PC-3 (cell line): Measurements from ENCODE around the gene PRRT2. TPM values are rescaled to one million over a fixed set of nuclear protein-coding genes. Genes with fewer than 3 reads are reported as not detected.
"Not testable (repeated sequence)": the region's sequence is repeated elsewhere in the genome, so short reads cannot be mapped to it uniquely, and the experiment has no call there.

Source experiments
- ATAC-seq: fragments of 200-7000 bp; cut with Tn5 transposase; 2 replicates; pipeline ENCODE4 v1.9.1; 2020; ENCODE audit warnings: mild to moderate bottlenecking, moderate library complexity
- BruUV-seq: library from RNA; stranded (reverse); fragments of 400-500 nt; replicated peaks from 2 replicates; lab custom pipeline; 2021; lab: Mats Ljungman, UMichigan
- CTCF ChIA-PET: fragments of 300-600 bp; sonication (Branson Sonifier 250); formaldehyde crosslinking; loops from one replicate; lab custom pipeline; 2022; ENCODE audit warnings: antibody characterized with exemption; lab: Charles Lee
- POLR2A ChIA-PET: fragments of 300-600 bp; sonication (Branson Sonifier 250); formaldehyde crosslinking; loops from one replicate; lab custom pipeline; 2022; ENCODE audit warnings: antibody characterized with exemption; ENCODE audit not compliant: unreplicated experiment; lab: Charles Lee
- DNase-seq: peaks from one replicate; pipeline ENCODE4 v3.0.0-alpha.2; 2015
- H2AFZ ChIP-seq: fragments of 300-600 bp; sonication (generic); 2 replicates; pipeline ENCODE4 v1.6.0; 2016; ENCODE audit warnings: antibody characterized with exemption, low read length
- H3F3A ChIP-seq: fragments of 300-600 bp; sonication (generic); one replicate; pipeline ENCODE4 v1.6.0; 2017; ENCODE audit warnings: antibody characterized with exemption, low read length, control low read depth, mild to moderate bottlenecking; ENCODE audit not compliant: unreplicated experiment
- H3K27ac ChIP-seq: fragments of 300-600 bp; sonication (generic); 2 replicates; pipeline ENCODE4 v1.5.1; 2016; ENCODE audit warnings: mild to moderate bottlenecking, low read length
- H3K27me3 ChIP-seq: fragments of 300-600 bp; sonication (generic); 2 replicates; pipeline ENCODE4 v1.6.1; 2016; ENCODE audit warnings: low read length, mixed read lengths
- H3K36me3 ChIP-seq: fragments of 300-600 bp; sonication (generic); 2 replicates; pipeline ENCODE4 v1.6.1; 2016; ENCODE audit warnings: low read depth, mixed run types, low read length, mixed read lengths
- H3K4me1 ChIP-seq: fragments of 300-600 bp; sonication (generic); 2 replicates; pipeline ENCODE4 v1.5.1; 2016; ENCODE audit warnings: low read length; ENCODE audit not compliant: insufficient read depth
- H3K4me2 ChIP-seq: fragments of 300-600 bp; sonication (generic); 2 replicates; pipeline ENCODE4 v1.6.0; 2016; ENCODE audit warnings: low read length
- H3K4me3 ChIP-seq: fragments of 300-600 bp; sonication (generic); 2 replicates; pipeline ENCODE4 v1.5.1; 2016; ENCODE audit warnings: mild to moderate bottlenecking, low read length, mixed read lengths
- H3K79me2 ChIP-seq: fragments of 300-600 bp; sonication (generic); 2 replicates; pipeline ENCODE4 v1.6.1; 2017; ENCODE audit warnings: low read length, mixed read lengths
- H3K9ac ChIP-seq: fragments of 300-600 bp; sonication (generic); 2 replicates; pipeline ENCODE4 v1.6.0; 2016; ENCODE audit warnings: mild to moderate bottlenecking, low read length
- H3K9me2 ChIP-seq: fragments of 300-600 bp; sonication (generic); replicated peaks from 2 replicates; pipeline ENCODE4 v1.6.1; 2016; ENCODE audit warnings: mixed run types, low read length, mixed read lengths
- H3K9me3 ChIP-seq: fragments of 300-600 bp; sonication (generic); 2 replicates; pipeline ENCODE4 v1.6.1; 2016; ENCODE audit warnings: low read length, mixed read lengths
- H4K20me1 ChIP-seq: fragments of 300-600 bp; sonication (generic); 2 replicates; pipeline ENCODE4 v1.6.1; 2016; ENCODE audit warnings: low read length, mixed read lengths
- CTCF ChIP-seq: fragments of 300-600 bp; sonication (generic); conservative IDR thresholded peaks from 2 replicates; pipeline ENCODE4 v1.5.1; 2017; ENCODE audit warnings: antibody characterized with exemption, low read depth, mild to moderate bottlenecking, low read length
- EZH2 ChIP-seq: fragments of 300-600 bp; sonication (generic); IDR thresholded peaks from one replicate; pipeline ENCODE4 v1.6.1; 2017; ENCODE audit warnings: antibody characterized with exemption, mild to moderate bottlenecking, low read length; ENCODE audit not compliant: unreplicated experiment
- EZH2phosphoT487 ChIP-seq: fragments of 300-600 bp; sonication (generic); IDR thresholded peaks from 2 replicates; pipeline ENCODE4 v1.6.1; 2018; ENCODE audit warnings: mild to moderate bottlenecking, antibody characterized with exemption, low read length, borderline replicate concordance
- intact Hi-C: fragments of 100-400 bp; cut with micrococcal nuclease; formaldehyde crosslinking; loops from 2 replicates; pipeline ENCODE4 v1.9.0; 2023
- total RNA-seq: library from RNA; depleted of rRNA; stranded (reverse); fragments of >200 nt; gene quantifications from 2 replicates; pipeline ENCODE4 v1.2.3, GENCODE V29; 2014

The PRRT2 gene
- total RNA-seq, 1 experiment from 2014 or later, result 0.40 TPM

GRCh38 chr16:29790949-29791844, 20.8 kb upstream of the PRRT2 start:
- intact Hi-C loops, result no loop called here
- peak overlapping the region; percentile 93 for H3K9ac ChIP-seq
- no peaks in the 10 kb centered on the region for H3K9me2 ChIP-seq
- H3K36me3 ChIP-seq, result peaks cover 5% of the 10 kb centered on the region; the same call in 1 of the 2 replicates
- no peaks in the 10 kb centered on the region; the same call in 1 of the 2 replicates for H4K20me1 ChIP-seq
- no peaks in the 10 kb centered on the region for H3K9me3 ChIP-seq
- no peaks in the 10 kb centered on the region for H3K27me3 ChIP-seq
- H3K79me2 ChIP-seq, result peaks cover 55% of the 10 kb centered on the region
- no peak for DNase-seq
- peak; percentile 14 for ATAC-seq
- BruUV-seq, result TSS peak; percentile 55
- peak overlapping the region; percentile 99 for H3K4me2 ChIP-seq
- H3K27ac ChIP-seq, result peak overlapping the region; percentile 36; the same call in 1 of the 2 replicates
- POLR2A ChIA-PET, result no interaction called here
- H3K4me1 ChIP-seq, result peaks cover 13% of the 10 kb centered on the region
- H3F3A ChIP-seq, result no peaks in the 10 kb centered on the region
- CTCF ChIA-PET, result interaction anchor here (0.6 to 1.6 kb wide), 2 partner anchors 25 to 91 kb away, joined by 4 to 5 read pairs; partner anchors contain the start of gene PAGR1
- H2AFZ ChIP-seq, result peak overlapping the region; percentile 80
- H3K4me3 ChIP-seq, result peak overlapping the region; percentile 90
- no peak for TF ChIP-seq CTCF
- TF ChIP-seq EZH2phosphoT487, result no peak
- TF ChIP-seq EZH2, result no peak

GRCh38 chr16:29791845-29792807, 19.9 kb upstream of the PRRT2 start:
- no peak for ATAC-seq
- Histone ChIP-seq H3F3A (no peaks in the 10 kb centered on the region), H3K79me2 (peaks cover 65% of the 10 kb centered on the region), H3K9me3 (no peaks in the 10 kb centered on the region), H4K20me1 (no peaks in the 10 kb centered on the region; the same call in 1 of the 2 replicates), H3K27ac (no peak overlapping the region), H3K9ac (peak overlapping the region; percentile 93), H3K27me3 (no peaks in the 10 kb centered on the region), H3K36me3 (peaks cover 10% of the 10 kb centered on the region), H3K9me2 (no peaks in the 10 kb centered on the region), H2AFZ (peak overlapping the region; percentile 80; the same call in 1 of the 2 replicates), H3K4me1 (peaks cover 13% of the 10 kb centered on the region), H3K4me3 (peak overlapping the region; percentile 90), H3K4me2 (peak overlapping the region; percentile 99)
- intact Hi-C loops, result no loop called here
- DNase-seq, result peak; percentile 10
- TF ChIP-seq EZH2, result no peak
- TF ChIP-seq EZH2phosphoT487, result no peak
- TF ChIP-seq CTCF, result no peak
- POLR2A ChIA-PET, result no interaction called here
- CTCF ChIA-PET, result interaction anchor here (0.6 kb wide), 1 partner anchor 92 kb away, joined by 4 read pairs; no protein-coding TSS in a partner anchor
- BruUV-seq, result no TSS peak

GRCh38 chr16:29793153-29793552, 18.8 kb upstream of the PRRT2 start:
- H4K20me1 ChIP-seq, H3K9ac ChIP-seq, H2AFZ ChIP-seq, H3K4me2 ChIP-seq, ATAC-seq, DNase-seq, H3K4me3 ChIP-seq, H3F3A ChIP-seq, H3K9me2 ChIP-seq, H3K9me3 ChIP-seq, CTCF ChIA-PET, H3K27ac ChIP-seq, intact Hi-C loops, H3K27me3 ChIP-seq, BruUV-seq: not testable (repeated sequence)
- Histone ChIP-seq H3K36me3 (peaks cover 18% of the 10 kb centered on the region), H3K4me1 (peaks cover 13% of the 10 kb centered on the region), H3K79me2 (peaks cover 67% of the 10 kb centered on the region)
- POLR2A ChIA-PET, result interaction anchor here (0.5 kb wide), 1 partner anchor 12 kb away, joined by 4 read pairs; no protein-coding TSS in a partner anchor
